HG02759 (cell line): Measurements from ENCODE around the gene NES.

Source experiments
- ATAC-seq: cut with Tn5 transposase; IDR thresholded peaks from one replicate; pipeline ENCODE4 v1.9.1; 2021; ENCODE audit warnings: mild to moderate bottlenecking, moderate library complexity; ENCODE audit not compliant: unreplicated experiment

NES gene

GRCh38 chr1:156664767-156665411 lies 12.3 kb downstream of the NES start:
- ATAC-seq = no peak

- ATAC-seq = no peak
These were observed 13.0 kb downstream of the NES start for GRCh38 chr1:156664046-156664766.

GRCh38 chr1:156663178-156663577 lies 14.0 kb downstream of the NES start:
- no peak for ATAC-seq

GRCh38 chr1:156662800-156663055 lies 14.5 kb downstream of the NES start:
- ATAC-seq = no peak

GRCh38 chr1:156662005-156662799 lies 15.0 kb downstream of the NES start:
- no peak for ATAC-seq

GRCh38 chr1:156660752-156661112 lies 16.5 kb downstream of the NES start:
- peak; percentile 2 for ATAC-seq

GRCh38 chr1:156659988-156660751 lies 17.0 kb downstream of the NES start:
- peak; percentile 63 for ATAC-seq

- no peak for ATAC-seq
These were observed 17.6 kb downstream of the NES start for GRCh38 chr1:156659661-156659987.

GRCh38 chr1:156658945-156659574 lies 18.1 kb downstream of the NES start:
- no peak for ATAC-seq

GRCh38 chr1:156658496-156658895 lies 18.7 kb downstream of the NES start:
- ATAC-seq = no peak

GRCh38 chr1:156657741-156658319 lies 19.4 kb downstream of the NES start:
- no peak for ATAC-seq

- no peak for ATAC-seq
These were observed 20.1 kb downstream of the NES start for GRCh38 chr1:156656806-156657740.

- ATAC-seq = no peak
These were observed 21.2 kb downstream of the NES start for GRCh38 chr1:156655904-156656516.

- ATAC-seq = no peak
These were observed 21.9 kb downstream of the NES start for GRCh38 chr1:156655151-156655903.

- ATAC-seq = no peak
These were observed 22.5 kb downstream of the NES start for GRCh38 chr1:156654700-156655099.

- no peak for ATAC-seq
These were observed 24.2 kb downstream of the NES start for GRCh38 chr1:156652992-156653355.

- ATAC-seq = no peak
These were observed 24.8 kb downstream of the NES start for GRCh38 chr1:156652131-156652991.

GRCh38 chr1:156648951-156649350 lies 28.3 kb downstream of the NES start:
- no peak for ATAC-seq
